HEK293 (cell line): ENCODE data around the gene RASGRF2.

Source experiments
- CTCF ChIA-PET: fragments of 350-600 bp; formaldehyde crosslinking; extraction: SDS; loops from one replicate; lab custom pipeline; 2021; ENCODE audit warnings: antibody characterized with exemption; lab: Yijun Ruan, JAX
- POLR2A ChIA-PET: fragments of 300-600 bp; formaldehyde crosslinking; extraction: SDS; loops from one replicate; lab custom pipeline; 2020; ENCODE audit warnings: antibody characterized with exemption, inconsistent platforms; lab: Yijun Ruan, JAX
- H3K27ac ChIP-seq: fragments of 200-500 bp; sonication (Bioruptor generic); 2 replicates; pipeline ENCODE4 v1.5.1; 2014; ENCODE audit warnings: low read depth, low read length, control low read depth, inconsistent platforms; ENCODE audit errors: extremely low read depth
- H3K36me3 ChIP-seq, 2 experiments: fragments of 200-500 bp in 1 of 2; sonication (Bioruptor generic) in 1 of 2; 1 replicate in 1 of 2; 2 replicates in 1 of 2; pipeline ENCODE4 v1.5.1; 2014 to 2017; ENCODE audit warnings: inconsistent platforms in 2 of 2, low read length in 2 of 2; ENCODE audit not compliant: control insufficient read depth in 2 of 2, insufficient read depth in 1 of 2
- H3K4me1 ChIP-seq: fragments of 200-500 bp; sonication (Bioruptor generic); 2 replicates; pipeline ENCODE4 v1.5.1; 2014; ENCODE audit warnings: mild to moderate bottlenecking, low read length, inconsistent platforms; ENCODE audit not compliant: control insufficient read depth, insufficient read depth
- H3K4me3 ChIP-seq: 2 replicates; pipeline ENCODE4 v1.5.1; 2011; ENCODE audit warnings: low read depth, mild to moderate bottlenecking, control low read depth, low read length, moderate library complexity
- H3K9me3 ChIP-seq: fragments of 200-500 bp; sonication (Bioruptor generic); 2 replicates; pipeline ENCODE4 v1.5.1; 2014; ENCODE audit warnings: low read depth, low read length, inconsistent platforms; ENCODE audit not compliant: control insufficient read depth, insufficient read depth
- EGR2 ChIP-seq: fragments of 450-650 bp; formaldehyde crosslinking; IDR thresholded peaks from 2 replicates; pipeline ENCODE4 v1.5.1; 2016; ENCODE audit warnings: low read depth, missing biosample characterization, missing genetic modification characterization
- GLI2 ChIP-seq: fragments of 450-650 bp; formaldehyde crosslinking; IDR thresholded peaks from 2 replicates; pipeline ENCODE4; 2017; ENCODE audit warnings: missing biosample characterization, missing genetic modification characterization, low read depth, borderline replicate concordance
- GLI4 ChIP-seq: fragments of 450-650 bp; formaldehyde crosslinking; IDR thresholded peaks from 2 replicates; pipeline ENCODE4 v1.5.1; 2016; ENCODE audit warnings: missing biosample characterization, missing genetic modification characterization
- KLF9 ChIP-seq: fragments of 450-650 bp; formaldehyde crosslinking; IDR thresholded peaks from 2 replicates; pipeline ENCODE4 v1.5.1; 2016; ENCODE audit warnings: missing biosample characterization, missing genetic modification characterization, low read depth
- SALL2 ChIP-seq: fragments of 450-650 bp; formaldehyde crosslinking; IDR thresholded peaks from 2 replicates; pipeline ENCODE4 v1.5.0; 2017; ENCODE audit warnings: missing biosample characterization, mild to moderate bottlenecking, missing genetic modification characterization, borderline replicate concordance
- ZFHX2 ChIP-seq: fragments of 450-650 bp; formaldehyde crosslinking; conservative IDR thresholded peaks from 2 replicates; pipeline ENCODE4 v1.5.1; 2016; ENCODE audit warnings: missing biosample characterization, missing genetic modification characterization
- ZNF121 ChIP-seq: fragments of 450-650 bp; formaldehyde crosslinking; IDR thresholded peaks from 2 replicates; pipeline ENCODE4 v1.5.1; 2016; ENCODE audit warnings: missing biosample characterization, missing genetic modification characterization
- ZNF133 ChIP-seq: fragments of 450-650 bp; formaldehyde crosslinking; IDR thresholded peaks from 2 replicates; pipeline ENCODE4 v1.5.1; 2016; ENCODE audit warnings: missing biosample characterization, missing genetic modification characterization
- ZNF157 ChIP-seq: fragments of 450-650 bp; formaldehyde crosslinking; IDR thresholded peaks from 2 replicates; pipeline ENCODE4 v1.5.1; 2016; ENCODE audit warnings: missing biosample characterization, missing genetic modification characterization
- ZNF202 ChIP-seq: fragments of 450-650 bp; formaldehyde crosslinking; IDR thresholded peaks from 2 replicates; pipeline ENCODE4 v1.5.1; 2016; ENCODE audit warnings: missing biosample characterization, missing genetic modification characterization, borderline replicate concordance
- ZNF221 ChIP-seq: fragments of 450-650 bp; formaldehyde crosslinking; IDR thresholded peaks from 2 replicates; pipeline ENCODE4 v1.5.1; 2017; ENCODE audit warnings: missing biosample characterization, missing genetic modification characterization, borderline replicate concordance
- ZNF324 ChIP-seq: fragments of 450-650 bp; formaldehyde crosslinking; IDR thresholded peaks from 2 replicates; pipeline ENCODE4 v1.5.1; 2016; ENCODE audit warnings: missing biosample characterization, missing genetic modification characterization
- ZNF544 ChIP-seq: fragments of 450-650 bp; formaldehyde crosslinking; IDR thresholded peaks from 2 replicates; pipeline ENCODE4 v1.5.0; 2017; ENCODE audit warnings: missing biosample characterization, missing genetic modification characterization
- ZNF558 ChIP-seq: fragments of 450-650 bp; formaldehyde crosslinking; IDR thresholded peaks from 2 replicates; pipeline ENCODE4 v1.5.1; 2016; ENCODE audit warnings: missing biosample characterization, missing genetic modification characterization
- ZNF560 ChIP-seq: fragments of 450-650 bp; formaldehyde crosslinking; IDR thresholded peaks from 2 replicates; pipeline ENCODE4 v1.5.1; 2017; ENCODE audit warnings: missing biosample characterization, missing genetic modification characterization, borderline replicate concordance
- ZNF600 ChIP-seq: fragments of 450-650 bp; formaldehyde crosslinking; IDR thresholded peaks from 2 replicates; pipeline ENCODE4 v1.5.1; 2016; ENCODE audit warnings: missing biosample characterization, missing genetic modification characterization
- ZNF623 ChIP-seq: fragments of 450-650 bp; formaldehyde crosslinking; IDR thresholded peaks from 2 replicates; pipeline ENCODE4 v1.5.1; 2016; ENCODE audit warnings: missing biosample characterization, missing genetic modification characterization
- ZNF626 ChIP-seq: fragments of 450-650 bp; sonication (Bioruptor Pico); formaldehyde crosslinking; IDR thresholded peaks from 2 replicates; pipeline ENCODE4 v1.5.1; 2018; ENCODE audit warnings: missing biosample characterization, missing genetic modification characterization, inconsistent platforms
- ZNF792 ChIP-seq: fragments of 450-650 bp; formaldehyde crosslinking; IDR thresholded peaks from 2 replicates; pipeline ENCODE4 v1.5.1; 2016; ENCODE audit warnings: missing biosample characterization, missing genetic modification characterization
- ZNF830 ChIP-seq: fragments of 450-650 bp; IDR thresholded peaks from 2 replicates; pipeline ENCODE4 v1.5.0; 2018; ENCODE audit warnings: missing biosample characterization, missing genetic modification characterization, low read depth, mild to moderate bottlenecking, moderate library complexity
- ZXDB ChIP-seq: fragments of 450-650 bp; formaldehyde crosslinking; IDR thresholded peaks from 2 replicates; pipeline ENCODE4 v1.5.1; 2016; ENCODE audit warnings: missing biosample characterization, missing genetic modification characterization
- TF ChIP-seq, protein P1 (sequence below): fragments of 450-650 bp; formaldehyde crosslinking; IDR thresholded peaks from 2 replicates; pipeline ENCODE4 v1.5.1; 2016; ENCODE audit warnings: missing biosample characterization, missing genetic modification characterization
- TF ChIP-seq, protein P2 (sequence below): fragments of 450-650 bp; formaldehyde crosslinking; IDR thresholded peaks from 2 replicates; pipeline ENCODE4 v1.5.1; 2016; ENCODE audit warnings: missing biosample characterization, missing genetic modification characterization
- TF ChIP-seq, protein P3 (sequence below): fragments of 450-650 bp; formaldehyde crosslinking; IDR thresholded peaks from 2 replicates; pipeline ENCODE4 v1.5.1; 2016; ENCODE audit warnings: missing biosample characterization, missing genetic modification characterization
- TF ChIP-seq, protein P4 (sequence below): fragments of 450-650 bp; formaldehyde crosslinking; IDR thresholded peaks from 2 replicates; pipeline ENCODE4 v1.5.1; 2016; ENCODE audit warnings: missing biosample characterization, missing genetic modification characterization

Gene RASGRF2

DNA sequence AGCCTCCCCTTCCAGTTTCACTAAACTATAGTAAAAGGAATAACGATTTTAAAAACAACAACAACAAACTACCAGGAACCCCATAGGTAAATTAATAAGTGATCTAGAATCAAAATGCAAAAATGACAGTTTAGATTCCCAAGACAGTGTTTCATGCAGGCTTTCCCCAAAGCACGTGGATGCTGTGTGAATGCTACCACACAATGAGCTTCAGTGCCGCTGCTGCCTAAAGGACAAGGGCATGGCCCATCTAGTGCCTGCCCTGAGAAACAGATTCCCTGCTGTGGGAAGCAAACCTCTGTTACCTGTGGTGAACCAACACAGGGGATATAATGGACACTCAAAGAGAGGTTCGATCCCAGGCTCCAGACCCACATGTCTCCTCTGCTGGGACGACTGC lies 249.2 kb downstream of the RASGRF2 start:
- CTCF ChIA-PET: interaction anchor here (0.6 to 0.9 kb wide), 2 partner anchors 14 to 241 kb away, joined by 3 read pairs; no protein-coding TSS in a partner anchor

DNA sequence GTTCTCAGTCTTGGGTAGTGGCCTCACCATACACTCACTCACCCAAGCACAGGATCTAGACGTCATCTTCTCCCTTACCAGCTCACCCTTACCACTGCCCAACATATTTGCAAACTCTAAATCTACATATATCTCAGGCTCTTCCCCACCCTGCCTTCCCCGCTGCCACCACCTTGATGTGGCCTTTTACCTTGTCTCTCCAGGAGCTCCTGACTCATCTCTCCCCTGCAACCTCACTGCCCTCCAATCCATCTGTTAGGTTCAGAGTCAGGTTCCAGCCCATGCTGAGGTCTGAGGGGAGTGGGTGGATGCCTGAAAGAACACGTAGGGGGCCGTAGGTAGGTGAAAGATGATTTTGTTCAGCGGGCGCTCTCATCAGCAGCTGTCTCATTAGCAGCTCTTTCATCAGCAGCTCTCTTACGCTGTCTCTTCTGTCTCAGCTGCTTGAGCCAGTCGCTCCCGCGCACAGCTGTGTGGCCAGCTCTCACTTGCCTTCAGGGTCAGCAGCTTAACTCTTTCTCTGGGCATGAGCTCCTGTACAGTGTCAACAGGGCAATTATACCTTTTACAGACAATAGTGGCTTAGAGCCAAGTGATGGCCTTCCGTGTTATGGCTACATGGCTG lies 249.8 kb downstream of the RASGRF2 start:
- H3K36me3 ChIP-seq: no peaks in the 10 kb centered on the region
- H3K4me3 ChIP-seq: no peak overlapping the region
- no peak overlapping the region for H3K27ac ChIP-seq
- TF ChIP-seq EGR2: peak; percentile 58
- TF ChIP-seq ZNF202 (tag by site-specific recombination): no peak
- no peak for TF ChIP-seq ZNF560
- 0 out of 2 replicates have a peak, but pooled peaks have one; percentile 14 for TF ChIP-seq ZFHX2
- TF ChIP-seq ZNF792 (tag by site-specific recombination): no peak
- no peak for TF ChIP-seq ZNF626
- no peak for TF ChIP-seq ZNF544
- TF ChIP-seq ZNF600 (tag by site-specific recombination): no peak
- no peak for TF ChIP-seq ZNF324 (tag by site-specific recombination)
- POLR2A ChIA-PET: no interaction called here
- no peaks in the 10 kb centered on the region for H3K4me1 ChIP-seq
- H3K9me3 ChIP-seq: no peaks in the 10 kb centered on the region
- CTCF ChIA-PET: interaction anchor here (0.9 kb wide), 1 partner anchor 15 kb away, joined by 3 read pairs; no protein-coding TSS in a partner anchor

More for the DNA sequence above, 249.2 kb downstream of the RASGRF2 start:
- POLR2A ChIA-PET: no interaction called here
- Histone ChIP-seq H3K9me3 (no peaks in the 10 kb centered on the region), H3K4me1 (no peaks in the 10 kb centered on the region), H3K27ac (no peak overlapping the region), H3K36me3 (no peaks in the 10 kb centered on the region), H3K4me3 (no peak overlapping the region)
- TF ChIP-seq ZNF133 (tag by site-specific recombination) (no peak), ZNF623 (tag by site-specific recombination) (no peak)
- TF ChIP-seq, protein P1, sequence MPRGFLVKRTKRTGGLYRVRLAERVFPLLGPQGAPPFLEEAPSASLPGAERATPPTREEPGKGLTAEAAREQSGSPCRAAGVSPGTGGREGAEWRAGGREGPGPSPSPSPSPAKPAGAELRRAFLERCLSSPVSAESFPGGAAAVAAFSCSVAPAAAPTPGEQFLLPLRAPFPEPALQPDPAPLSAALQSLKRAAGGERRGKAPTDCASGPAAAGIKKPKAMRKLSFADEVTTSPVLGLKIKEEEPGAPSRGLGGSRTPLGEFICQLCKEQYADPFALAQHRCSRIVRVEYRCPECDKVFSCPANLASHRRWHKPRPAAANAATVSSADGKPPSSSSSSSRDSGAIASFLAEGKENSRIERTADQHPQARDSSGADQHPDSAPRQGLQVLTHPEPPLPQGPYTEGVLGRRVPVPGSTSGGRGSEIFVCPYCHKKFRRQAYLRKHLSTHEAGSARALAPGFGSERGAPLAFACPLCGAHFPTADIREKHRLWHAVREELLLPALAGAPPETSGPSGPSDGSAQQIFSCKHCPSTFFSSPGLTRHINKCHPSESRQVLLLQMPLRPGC: no peak

DNA sequence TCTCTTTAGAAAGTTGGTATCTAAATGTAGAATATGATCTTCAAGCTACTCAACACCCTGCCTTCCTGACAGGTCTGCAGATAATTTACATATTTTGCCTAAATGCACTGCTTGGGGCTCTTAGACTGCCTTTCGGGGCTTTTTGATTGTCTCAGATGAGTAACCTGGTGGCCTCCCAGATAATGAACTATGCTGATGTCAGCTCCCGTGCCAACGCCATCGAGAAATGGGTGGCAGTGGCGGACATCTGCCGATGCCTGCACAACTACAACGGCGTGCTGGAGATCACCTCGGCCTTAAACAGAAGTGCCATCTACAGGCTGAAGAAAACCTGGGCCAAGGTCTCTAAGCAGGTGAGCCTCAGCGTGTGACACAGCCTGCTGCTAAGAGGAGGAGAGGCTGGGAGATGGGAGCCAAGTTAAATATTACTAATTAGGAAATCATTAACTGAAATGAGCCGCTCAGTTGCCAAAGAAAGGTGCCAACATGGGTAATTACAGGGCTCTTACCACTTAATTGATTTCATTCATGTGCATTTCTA lies 252.1 kb downstream of the RASGRF2 start:
- H3K27ac ChIP-seq: no peak overlapping the region
- no peak overlapping the region for H3K4me3 ChIP-seq
- ChIA-PET CTCF (no interaction called here), POLR2A (no interaction called here)
- no peaks in the 10 kb centered on the region for H3K9me3 ChIP-seq
- no peaks in the 10 kb centered on the region for H3K36me3 ChIP-seq
- H3K4me1 ChIP-seq: no peaks in the 10 kb centered on the region
- TF ChIP-seq ZNF133 (tag by site-specific recombination): no peak
- no peak for TF ChIP-seq ZNF623 (tag by site-specific recombination)
- TF ChIP-seq ZXDB (tag by site-specific recombination): no peak
- TF ChIP-seq KLF9 (tag by site-specific recombination): no peak
- TF ChIP-seq, protein P2, sequence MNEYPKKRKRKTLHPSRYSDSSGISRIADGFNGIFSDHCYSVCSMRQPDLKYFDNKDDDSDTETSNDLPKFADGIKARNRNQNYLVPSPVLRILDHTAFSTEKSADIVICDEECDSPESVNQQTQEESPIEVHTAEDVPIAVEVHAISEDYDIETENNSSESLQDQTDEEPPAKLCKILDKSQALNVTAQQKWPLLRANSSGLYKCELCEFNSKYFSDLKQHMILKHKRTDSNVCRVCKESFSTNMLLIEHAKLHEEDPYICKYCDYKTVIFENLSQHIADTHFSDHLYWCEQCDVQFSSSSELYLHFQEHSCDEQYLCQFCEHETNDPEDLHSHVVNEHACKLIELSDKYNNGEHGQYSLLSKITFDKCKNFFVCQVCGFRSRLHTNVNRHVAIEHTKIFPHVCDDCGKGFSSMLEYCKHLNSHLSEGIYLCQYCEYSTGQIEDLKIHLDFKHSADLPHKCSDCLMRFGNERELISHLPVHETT (tag by site-specific recombination): no peak
- TF ChIP-seq ZNF121: no peak
- TF ChIP-seq GLI4 (tag by site-specific recombination): no peak
- TF ChIP-seq, protein P3, sequence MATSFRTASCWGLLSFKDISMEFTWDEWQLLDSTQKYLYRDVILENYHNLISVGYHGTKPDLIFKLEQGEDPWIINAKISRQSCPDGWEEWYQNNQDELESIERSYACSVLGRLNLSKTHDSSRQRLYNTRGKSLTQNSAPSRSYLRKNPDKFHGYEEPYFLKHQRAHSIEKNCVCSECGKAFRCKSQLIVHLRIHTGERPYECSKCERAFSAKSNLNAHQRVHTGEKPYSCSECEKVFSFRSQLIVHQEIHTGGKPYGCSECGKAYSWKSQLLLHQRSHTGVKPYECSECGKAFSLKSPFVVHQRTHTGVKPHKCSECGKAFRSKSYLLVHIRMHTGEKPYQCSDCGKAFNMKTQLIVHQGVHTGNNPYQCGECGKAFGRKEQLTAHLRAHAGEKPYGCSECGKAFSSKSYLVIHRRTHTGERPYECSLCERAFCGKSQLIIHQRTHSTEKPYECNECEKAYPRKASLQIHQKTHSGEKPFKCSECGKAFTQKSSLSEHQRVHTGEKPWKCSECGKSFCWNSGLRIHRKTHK (tag by site-specific recombination): no peak
- TF ChIP-seq SALL2 (tag by site-specific recombination): no peak
- TF ChIP-seq ZNF221 (tag by site-specific recombination): no peak
- TF ChIP-seq ZNF157 (tag by site-specific recombination): no peak
- no peak for TF ChIP-seq GLI2 (tag by site-specific recombination)
- no peak for TF ChIP-seq ZNF830 (tag by site-specific recombination)
- no peak for TF ChIP-seq ZNF558 (tag by site-specific recombination)
- TF ChIP-seq, protein P4, sequence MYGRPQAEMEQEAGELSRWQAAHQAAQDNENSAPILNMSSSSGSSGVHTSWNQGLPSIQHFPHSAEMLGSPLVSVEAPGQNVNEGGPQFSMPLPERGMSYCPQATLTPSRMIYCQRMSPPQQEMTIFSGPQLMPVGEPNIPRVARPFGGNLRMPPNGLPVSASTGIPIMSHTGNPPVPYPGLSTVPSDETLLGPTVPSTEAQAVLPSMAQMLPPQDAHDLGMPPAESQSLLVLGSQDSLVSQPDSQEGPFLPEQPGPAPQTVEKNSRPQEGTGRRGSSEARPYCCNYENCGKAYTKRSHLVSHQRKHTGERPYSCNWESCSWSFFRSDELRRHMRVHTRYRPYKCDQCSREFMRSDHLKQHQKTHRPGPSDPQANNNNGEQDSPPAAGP (tag by site-specific recombination): no peak
